Measurements from ENCODE around the gene ANK3. TPM values are rescaled to one million over a fixed set of nuclear protein-coding genes. Genes with fewer than 3 reads are reported as not detected.

ANK3 gene
- total RNA-seq, 1 experiment from 2014 or later, result 69.6 TPM

GRCh38 chr10:60192946-60193345 lies 196.7 kb downstream of the ANK3 start:
- no peak overlapping the region for H3K27ac Mint-ChIP-seq
- H3K4me1 Mint-ChIP-seq, result peaks cover 2% of the 10 kb centered on the region
- ATAC-seq (no peak), DNase-seq (ENCODE audit: low spot score) (no peak)
- peaks cover 5% of the 10 kb centered on the region; the same call in 1 of the 2 replicates for H3K36me3 Mint-ChIP-seq
- no peak overlapping the region for H3K4me3 Mint-ChIP-seq
- CTCF ChIA-PET, result no interaction called here
- H3K27me3 Mint-ChIP-seq (ENCODE audit: low read depth), result no peaks in the 10 kb centered on the region
- POLR2A ChIA-PET, result no interaction called here
- peaks cover 9% of the 10 kb centered on the region for H3K9me3 Mint-ChIP-seq
- TF ChIP-seq JAZF1 (CRISPR knock-in tag; IDR thresholded peaks at IDR 0.05) (no peak), PREB (CRISPR knock-in tag; IDR thresholded peaks at IDR 0.05; ENCODE audit: borderline replicate concordance) (no peak), ZNF138 (CRISPR knock-in tag; conservative IDR thresholded peaks at IDR 0.05) (no peak), MLX (CRISPR knock-in tag; IDR thresholded peaks at IDR 0.05) (no peak)

- peaks cover 12% of the 10 kb centered on the region for H3K4me1 Mint-ChIP-seq
- TF ChIP-seq IRF1 (CRISPR knock-in tag; IDR thresholded peaks at IDR 0.05) (no peak), FOXK1 (CRISPR knock-in tag; IDR thresholded peaks at IDR 0.05) (no peak), ZNF532 (CRISPR knock-in tag; IDR thresholded peaks at IDR 0.05; ENCODE audit: borderline replicate concordance) (no peak), ZNF121 (CRISPR knock-in tag; IDR thresholded peaks at IDR 0.05) (no peak), TEAD1 (CRISPR knock-in tag; IDR thresholded peaks at IDR 0.05) (no peak), GABPB1 (CRISPR knock-in tag; IDR thresholded peaks at IDR 0.05) (no peak), ZNF232 (CRISPR knock-in tag; IDR thresholded peaks at IDR 0.05) (no peak), EMX1 (CRISPR knock-in tag; IDR thresholded peaks at IDR 0.05) (no peak), ZNF138 (CRISPR knock-in tag; conservative IDR thresholded peaks at IDR 0.05) (no peak)
- no peak overlapping the region for H3K27ac Mint-ChIP-seq
- POLR2A ChIA-PET, result no interaction called here
- no peaks in the 10 kb centered on the region for H3K27me3 Mint-ChIP-seq (ENCODE audit: low read depth)
- CTCF ChIA-PET, result interaction anchor here (0.6 to 1.4 kb wide), 4 partner anchors 10 to 90 kb away, joined by 3 to 5 read pairs (median 3); no protein-coding TSS in a partner anchor
- peaks cover 9% of the 10 kb centered on the region for H3K9me3 Mint-ChIP-seq
- H3K36me3 Mint-ChIP-seq, result no peaks in the 10 kb centered on the region
- H3K4me3 Mint-ChIP-seq, result no peak overlapping the region
- DNase-seq (ENCODE audit: low spot score), result no peak
- no peak for ATAC-seq
These were observed 199.7 kb downstream of the ANK3 start for GRCh38 chr10:60189861-60190475.

- ATAC-seq (no peak), DNase-seq (ENCODE audit: low spot score) (no peak)
- ChIA-PET CTCF (interaction anchor here (1.1 to 1.4 kb wide), 5 partner anchors 11 to 73 kb away, joined by 3 to 5 read pairs (median 3); no protein-coding TSS in a partner anchor), POLR2A (interaction anchor here (1.0 kb wide), 1 partner anchor 42 kb away, joined by 3 read pairs; no protein-coding TSS in a partner anchor)
- TF ChIP-seq CREM (CRISPR knock-in tag; IDR thresholded peaks at IDR 0.05), result no peak
- no peak for TF ChIP-seq PRRX2 (CRISPR knock-in tag; IDR thresholded peaks at IDR 0.05)
- TF ChIP-seq IRF2 (CRISPR knock-in tag; IDR thresholded peaks at IDR 0.05; ENCODE audit: borderline replicate concordance, low read depth), result no peak
- no peak for TF ChIP-seq ZMAT4 (CRISPR knock-in tag; IDR thresholded peaks at IDR 0.05)
- no peak for TF ChIP-seq HMGA2 (CRISPR knock-in tag; IDR thresholded peaks at IDR 0.05)
- TF ChIP-seq ZNF396 (CRISPR knock-in tag; IDR thresholded peaks at IDR 0.05; ENCODE audit: borderline replicate concordance), result no peak
- no peak for TF ChIP-seq ELF4 (CRISPR knock-in tag; IDR thresholded peaks at IDR 0.05; ENCODE audit: low read depth)
- TF ChIP-seq HMGXB4 (CRISPR knock-in tag; IDR thresholded peaks at IDR 0.05), result no peak
- no peak for TF ChIP-seq USF2 (CRISPR knock-in tag; IDR thresholded peaks at IDR 0.05)
- no peak for TF ChIP-seq ZNF232 (CRISPR knock-in tag; IDR thresholded peaks at IDR 0.05)
- no peak for TF ChIP-seq CREB1 (CRISPR knock-in tag; IDR thresholded peaks at IDR 0.05)
- Mint-ChIP-seq H3K4me3 (no peak overlapping the region), H3K4me1 (peaks cover 12% of the 10 kb centered on the region), H3K27me3 (ENCODE audit: low read depth) (no peaks in the 10 kb centered on the region), H3K9me3 (peaks cover 9% of the 10 kb centered on the region), H3K27ac (no peak overlapping the region), H3K36me3 (no peaks in the 10 kb centered on the region)
These were observed 201.1 kb downstream of the ANK3 start for GRCh38 chr10:60188548-60188947.

Data from WTC11 (cell line).